Neural progenitor cell (in vitro differentiated cells): ENCODE results near the gene RFFL.

ENCODE experiments used
- EZH2 ChIP-seq: fragments of 200-600 bp; sonication (generic); IDR thresholded peaks from 2 replicates; pipeline ENCODE4 v1.6.1; 2017; ENCODE audit warnings: antibody characterized with exemption, mild to moderate bottlenecking, moderate library complexity
- EZH2phosphoT487 ChIP-seq: fragments of 200-600 bp; sonication (generic); IDR thresholded peaks from 2 replicates; pipeline ENCODE4 v1.6.1; 2017; ENCODE audit warnings: antibody characterized with exemption
- TF ChIP-seq, protein P1 (sequence below): fragments of 200-600 bp; sonication (generic); IDR thresholded peaks from 2 replicates; pipeline ENCODE4 v1.5.1; 2017; ENCODE audit warnings: antibody characterized with exemption, mild to moderate bottlenecking

DNA sequence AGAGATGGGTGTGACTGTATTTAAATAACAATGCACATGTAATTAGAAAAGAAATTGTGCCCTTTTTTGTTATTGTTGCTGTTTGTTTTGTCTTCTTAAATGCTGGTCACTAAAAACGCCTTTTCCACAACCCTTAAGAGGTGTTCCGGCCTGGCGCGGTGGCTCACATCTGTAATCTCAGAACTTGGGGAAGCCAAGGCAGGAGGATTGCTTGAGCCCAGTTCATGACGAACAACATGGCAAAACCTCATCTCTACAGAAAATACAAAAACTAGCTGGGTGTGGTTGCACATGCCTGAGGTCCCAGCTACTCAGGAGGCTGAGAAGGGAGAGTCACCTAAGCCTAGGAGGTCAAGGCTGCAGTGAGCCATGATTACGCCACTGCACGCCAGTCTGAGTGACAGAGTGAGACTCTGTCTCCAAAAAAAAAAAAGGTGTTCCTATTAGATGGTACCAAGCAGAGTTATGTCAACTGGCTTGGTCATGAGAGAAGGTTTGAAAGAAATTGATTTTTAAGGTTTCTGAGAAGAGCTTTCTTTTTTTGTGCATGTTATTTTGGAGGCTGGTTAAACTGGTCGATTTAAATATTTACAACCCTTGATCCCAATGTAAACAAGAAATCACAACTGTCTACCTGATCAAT lies 23.5 kb upstream of the RFFL start:
- TF ChIP-seq EZH2, result no peak
- TF ChIP-seq, protein P1, sequence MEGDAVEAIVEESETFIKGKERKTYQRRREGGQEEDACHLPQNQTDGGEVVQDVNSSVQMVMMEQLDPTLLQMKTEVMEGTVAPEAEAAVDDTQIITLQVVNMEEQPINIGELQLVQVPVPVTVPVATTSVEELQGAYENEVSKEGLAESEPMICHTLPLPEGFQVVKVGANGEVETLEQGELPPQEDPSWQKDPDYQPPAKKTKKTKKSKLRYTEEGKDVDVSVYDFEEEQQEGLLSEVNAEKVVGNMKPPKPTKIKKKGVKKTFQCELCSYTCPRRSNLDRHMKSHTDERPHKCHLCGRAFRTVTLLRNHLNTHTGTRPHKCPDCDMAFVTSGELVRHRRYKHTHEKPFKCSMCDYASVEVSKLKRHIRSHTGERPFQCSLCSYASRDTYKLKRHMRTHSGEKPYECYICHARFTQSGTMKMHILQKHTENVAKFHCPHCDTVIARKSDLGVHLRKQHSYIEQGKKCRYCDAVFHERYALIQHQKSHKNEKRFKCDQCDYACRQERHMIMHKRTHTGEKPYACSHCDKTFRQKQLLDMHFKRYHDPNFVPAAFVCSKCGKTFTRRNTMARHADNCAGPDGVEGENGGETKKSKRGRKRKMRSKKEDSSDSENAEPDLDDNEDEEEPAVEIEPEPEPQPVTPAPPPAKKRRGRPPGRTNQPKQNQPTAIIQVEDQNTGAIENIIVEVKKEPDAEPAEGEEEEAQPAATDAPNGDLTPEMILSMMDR, result no peak
- TF ChIP-seq EZH2phosphoT487, result no peak
